Glutamatergic neuron (in vitro differentiated cells): ENCODE results near the gene CLIP3. TPM values are rescaled to one million over a fixed set of nuclear protein-coding genes. Genes with fewer than 3 reads are reported as not detected.

Source experiments
- total RNA-seq: library from RNA; stranded (reverse); fragmentation: NEBNext Ultra II Directional; extraction: Animal tissue kit (Norgen Biotek cat#: 25700); gene quantifications from one replicate; pipeline ENCODE4 v1.2.1, GENCODE V29; 2021; ENCODE audit not compliant: unreplicated experiment

CLIP3 gene
- total RNA-seq, 1 donor from 2014 or later, result 146 TPM

Other genes with a start within 250 kb of the CLIP3 start
- 0.64 TPM for gene PRODH2, start 220.0 kb downstream of the CLIP3 start, total RNA-seq
- 4.7 TPM for gene NPHS1, start 180.4 kb downstream of the CLIP3 start, total RNA-seq
- 47.1 TPM for gene KIRREL2, start 176.0 kb downstream of the CLIP3 start, total RNA-seq
- gene APLP1, start 164.3 kb downstream of the CLIP3 start, total RNA-seq, result 618 TPM
- gene NFKBID, start 132.3 kb downstream of the CLIP3 start, total RNA-seq, result 7.6 TPM
- not detected for gene HCST, start 130.3 kb downstream of the CLIP3 start, total RNA-seq
- not detected for gene TYROBP, start 124.6 kb downstream of the CLIP3 start, total RNA-seq
- gene LRFN3, start 96.5 kb downstream of the CLIP3 start, total RNA-seq, result 40.6 TPM
- gene SDHAF1, start 37.7 kb downstream of the CLIP3 start, total RNA-seq, result 17.7 TPM
- 2.0 TPM for gene SYNE4, start 24.1 kb downstream of the CLIP3 start, total RNA-seq
- 29.5 TPM for gene ALKBH6, start 18.7 kb downstream of the CLIP3 start, total RNA-seq
- 10.1 TPM for gene THAP8, start 21.4 kb upstream of the CLIP3 start, total RNA-seq
- 5.5 TPM for gene WDR62, start 22.0 kb upstream of the CLIP3 start, total RNA-seq
- not detected for gene OVOL3, start 78.3 kb upstream of the CLIP3 start, total RNA-seq
- gene POLR2I, start 82.0 kb upstream of the CLIP3 start, total RNA-seq, result 79.2 TPM
- 337 TPM for gene TBCB, start 82.6 kb upstream of the CLIP3 start, total RNA-seq
- 478 TPM for gene CAPNS1, start 107.2 kb upstream of the CLIP3 start, total RNA-seq
- 62.3 TPM for gene COX7A1, start 119.6 kb upstream of the CLIP3 start, total RNA-seq
- 5.6 TPM for gene ZNF565, start 181.8 kb upstream of the CLIP3 start, total RNA-seq
- gene ZNF146, start 182.2 kb upstream of the CLIP3 start, total RNA-seq, result 59.6 TPM